ENCODE data around the gene OR6X1.

DNA sequence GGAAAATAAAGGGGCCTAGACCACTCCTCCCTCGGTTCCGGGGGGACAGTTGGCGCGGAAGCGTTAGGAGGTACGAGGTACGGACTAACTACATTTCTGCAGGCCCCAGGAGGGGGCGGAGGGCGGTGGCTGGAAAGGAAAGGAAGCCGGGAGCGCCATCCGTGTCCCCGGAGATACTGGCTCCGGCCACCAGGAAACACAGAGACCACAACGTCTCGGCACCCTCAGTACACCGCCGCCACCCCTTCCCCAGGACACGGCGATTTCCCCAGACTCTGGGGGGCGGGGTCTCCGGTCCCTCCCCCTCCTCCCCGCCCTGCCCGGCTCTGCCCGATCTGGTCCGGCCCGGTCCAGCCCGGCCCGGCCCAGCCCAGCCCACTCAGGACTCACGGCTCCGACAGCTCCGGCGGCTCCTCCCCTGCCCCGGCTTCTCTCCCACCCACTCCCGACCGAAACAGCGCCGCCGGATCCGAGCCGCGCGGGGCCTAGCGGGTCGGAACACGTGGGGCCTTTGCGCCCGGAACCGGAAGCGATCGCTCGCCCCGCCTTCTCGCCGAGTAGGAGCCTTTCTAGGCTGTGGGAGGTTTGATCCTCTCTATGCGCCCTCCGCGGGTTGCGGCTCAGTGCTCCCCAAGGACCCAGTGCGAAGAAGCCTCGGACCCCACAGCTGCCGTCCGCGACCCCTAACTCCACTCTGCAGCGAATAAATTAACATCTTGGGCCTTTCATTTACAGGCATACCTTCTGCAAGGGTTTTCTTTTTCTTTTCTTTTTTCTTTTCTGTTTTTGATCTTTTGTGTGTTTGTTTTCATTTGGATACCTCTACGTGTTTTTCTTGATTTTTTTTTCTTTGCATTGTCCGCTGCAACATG is 12.9 kb downstream of the OR6X1 start, which contains the start of gene ZNF202:
- TF ChIP-seq POLR2A (IDR thresholded peaks at IDR 0.05), result peak; percentile 28 to 39
- TF ChIP-seq CTCF (IDR thresholded peaks at IDR 0.05), result peak in 2 of 6 experiments; percentile 6 to 18
